ENCODE results near the gene ZC2HC1B. TPM values are rescaled to one million over a fixed set of nuclear protein-coding genes. Genes with fewer than 3 reads are reported as not detected.
"Not testable (repeated sequence)": the region's sequence is repeated elsewhere in the genome, so short reads cannot be mapped to it uniquely, and the experiment has no call there.

ZC2HC1B gene
- total RNA-seq, 1 experiment from 2014 or later: not detected

DNA sequence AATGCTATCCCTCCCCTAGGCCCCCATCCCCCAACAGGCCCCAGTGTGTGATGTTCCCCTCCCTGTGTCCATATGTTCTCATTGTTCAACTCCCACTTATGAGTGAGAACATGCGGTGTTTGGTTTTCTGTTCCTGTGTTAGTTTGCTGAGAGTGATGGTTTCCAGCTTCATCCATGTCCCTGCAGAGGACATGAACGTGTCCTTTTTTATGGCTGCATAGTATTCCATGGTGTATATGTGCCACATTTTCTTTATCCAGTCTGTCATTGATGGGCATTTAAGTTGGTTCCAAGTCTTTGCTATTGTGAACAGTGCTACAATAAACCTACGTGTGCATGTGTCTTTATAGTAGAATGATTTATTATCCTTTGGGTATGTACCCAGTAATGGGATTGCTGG is 12.6 kb upstream of the ZC2HC1B start:
- DNase-seq, H3K4me1 ChIP-seq: not testable (repeated sequence)
- peaks cover 90% of the 10 kb centered on the region for H3K36me3 ChIP-seq

DNA sequence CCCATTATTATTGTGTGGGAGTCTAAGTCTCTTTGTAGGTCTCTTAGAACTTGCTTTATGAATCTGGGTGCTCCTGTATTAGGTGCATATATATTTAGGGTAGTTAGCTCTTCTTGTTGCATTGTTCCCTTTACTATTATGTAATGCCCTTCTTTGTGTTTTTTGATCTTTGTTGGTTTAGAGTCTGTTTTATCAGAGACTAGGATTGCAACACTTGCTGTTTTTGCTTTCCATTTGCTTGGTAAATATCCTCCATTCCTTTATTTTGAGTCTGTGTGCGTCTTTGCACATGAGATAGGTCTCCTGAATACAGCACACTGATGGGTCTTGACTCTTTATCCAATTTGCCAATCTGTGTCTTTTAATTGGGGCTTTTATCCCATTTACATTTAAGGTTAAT is 9.2 kb upstream of the ZC2HC1B start:
- Histone ChIP-seq H3K36me3 (peaks cover 93% of the 10 kb centered on the region), H3K9me3 (replicated peaks) (peaks cover 11% of the 10 kb centered on the region; the same call in 1 of the 2 replicates)
- H3K27me3 ChIP-seq, H3K27ac ChIP-seq, H3K4me1 ChIP-seq, DNase-seq, H3K4me3 ChIP-seq: not testable (repeated sequence)

More for the DNA sequence above, 12.6 kb upstream of the ZC2HC1B start:
- H3K27me3 ChIP-seq, H3K4me3 ChIP-seq, H3K27ac ChIP-seq: not testable (repeated sequence)
- H3K9me3 ChIP-seq (replicated peaks): peaks cover 11% of the 10 kb centered on the region; the same call in 1 of the 2 replicates

DNA sequence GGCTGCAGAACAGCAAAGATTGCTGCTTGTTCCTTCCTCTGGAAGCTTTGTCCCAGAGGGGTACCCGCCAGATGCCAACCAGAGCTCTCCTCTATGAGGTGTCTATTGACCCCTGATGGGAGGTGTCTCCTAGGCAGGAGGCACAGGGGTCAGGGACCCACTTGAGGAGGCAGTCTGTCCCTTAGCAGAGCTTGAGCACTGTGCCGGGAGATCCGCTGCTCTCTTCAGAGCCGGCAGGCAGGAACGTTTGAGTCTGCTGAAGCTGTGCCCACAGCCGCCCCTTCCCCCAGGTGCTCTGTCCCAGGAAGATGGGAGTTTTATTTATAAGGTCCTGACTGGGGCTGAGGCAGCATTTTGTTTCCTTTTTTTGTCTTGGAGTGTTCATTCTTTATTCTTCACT is 7.5 kb upstream of the ZC2HC1B start:
- not testable (repeated sequence) for H3K4me1 ChIP-seq, H3K27me3 ChIP-seq, DNase-seq, H3K27ac ChIP-seq, H3K4me3 ChIP-seq
- H3K36me3 ChIP-seq: peaks cover 86% of the 10 kb centered on the region
- H3K9me3 ChIP-seq (replicated peaks): peaks cover 11% of the 10 kb centered on the region; the same call in 1 of the 2 replicates

DNA sequence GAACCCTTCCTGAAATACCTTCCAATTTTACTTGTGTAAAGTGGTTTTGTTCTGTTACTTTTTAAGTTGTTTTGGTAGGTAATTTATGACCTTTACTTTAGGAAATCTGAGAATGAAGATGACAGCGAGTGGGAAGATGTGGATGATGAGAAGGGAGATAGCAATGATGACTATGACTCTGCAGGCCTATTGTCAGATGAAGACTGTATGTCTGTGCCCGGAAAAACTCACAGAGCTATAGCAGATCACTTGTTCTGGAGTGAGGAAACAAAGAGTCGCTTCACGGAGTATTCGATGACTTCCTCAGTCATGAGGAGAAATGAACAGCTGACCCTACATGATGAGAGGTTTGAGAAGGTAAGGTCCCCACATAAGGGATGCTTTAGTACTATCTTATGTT is 6.6 kb upstream of the ZC2HC1B start:
- DNase-seq: no peak
- Histone ChIP-seq H3K36me3 (peaks cover 83% of the 10 kb centered on the region), H3K4me1 (no peaks in the 10 kb centered on the region), H3K27ac (no peak overlapping the region), H3K4me3 (no peak overlapping the region), H3K27me3 (no peaks in the 10 kb centered on the region), H3K9me3 (replicated peaks) (peaks cover 11% of the 10 kb centered on the region; the same call in 1 of the 2 replicates)

DNA sequence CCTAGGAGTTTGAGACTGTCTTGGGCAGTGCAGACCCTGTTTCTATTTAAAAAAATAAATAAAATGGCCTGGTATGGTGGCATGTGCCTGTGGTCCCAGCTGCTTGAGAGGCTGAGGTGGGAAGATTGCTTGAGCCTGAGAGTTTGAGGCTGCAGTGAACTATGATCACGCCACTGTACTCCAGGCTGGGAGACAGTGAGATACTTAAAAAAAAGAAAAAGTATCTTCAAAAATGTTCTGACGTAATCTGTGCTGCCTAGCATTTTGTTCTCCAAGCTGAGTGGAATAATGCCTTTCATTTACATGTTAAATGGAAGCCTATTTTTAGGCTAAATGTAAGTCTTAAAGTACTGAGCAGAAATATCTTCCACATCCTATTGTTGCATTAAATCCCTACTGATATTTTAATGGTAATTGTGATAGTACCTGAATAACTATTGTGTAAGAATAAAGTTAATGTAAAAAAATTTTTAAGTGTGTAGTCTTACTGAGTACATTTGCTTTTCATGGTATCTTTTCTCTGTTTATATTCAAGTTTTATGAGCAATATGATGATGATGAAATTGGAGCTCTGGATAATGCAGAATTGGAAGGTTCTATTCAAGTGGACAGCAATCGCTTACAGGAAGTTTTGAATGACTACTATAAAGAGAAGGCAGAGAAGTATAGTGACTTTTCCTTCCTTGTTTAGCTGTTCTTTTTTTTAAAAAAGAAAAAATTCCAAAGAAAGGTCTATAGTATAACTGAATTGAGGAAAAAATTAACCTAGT is 4.2 kb upstream of the ZC2HC1B start:
- no peak for DNase-seq
- no peaks in the 10 kb centered on the region for H3K27me3 ChIP-seq
- H3K27ac ChIP-seq: no peak overlapping the region
- peaks cover 11% of the 10 kb centered on the region; the same call in 1 of the 2 replicates for H3K9me3 ChIP-seq (replicated peaks)
- H3K4me1 ChIP-seq: no peaks in the 10 kb centered on the region
- H3K4me3 ChIP-seq: no peak overlapping the region
- peaks cover 87% of the 10 kb centered on the region for H3K36me3 ChIP-seq

DNA sequence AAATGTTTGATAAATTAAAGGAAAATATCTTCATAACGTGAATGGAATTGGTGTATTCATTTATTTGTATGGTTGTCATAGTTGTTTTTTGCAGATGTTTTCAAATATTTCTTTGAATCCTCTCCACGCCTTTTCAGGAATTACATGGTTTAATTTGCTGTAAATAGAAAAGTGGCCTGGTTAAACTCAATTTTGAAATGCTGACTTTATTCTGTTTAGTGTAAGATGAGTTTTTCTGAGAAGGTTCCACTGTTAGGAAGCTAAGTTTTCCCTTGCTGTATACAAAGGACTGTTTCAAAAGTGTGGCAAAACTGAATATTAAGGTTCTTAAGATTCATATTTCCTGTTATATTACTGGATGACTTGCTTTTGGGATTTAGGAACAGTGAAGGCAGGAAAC is 503 bp upstream of the ZC2HC1B start:
- no peaks in the 10 kb centered on the region for H3K27me3 ChIP-seq
- no peak overlapping the region for H3K27ac ChIP-seq
- no peaks in the 10 kb centered on the region for H3K4me1 ChIP-seq
- H3K36me3 ChIP-seq: peaks cover 53% of the 10 kb centered on the region
- H3K9me3 ChIP-seq (replicated peaks): no peaks in the 10 kb centered on the region
- DNase-seq: no peak
- H3K4me3 ChIP-seq: no peak overlapping the region

DNA sequence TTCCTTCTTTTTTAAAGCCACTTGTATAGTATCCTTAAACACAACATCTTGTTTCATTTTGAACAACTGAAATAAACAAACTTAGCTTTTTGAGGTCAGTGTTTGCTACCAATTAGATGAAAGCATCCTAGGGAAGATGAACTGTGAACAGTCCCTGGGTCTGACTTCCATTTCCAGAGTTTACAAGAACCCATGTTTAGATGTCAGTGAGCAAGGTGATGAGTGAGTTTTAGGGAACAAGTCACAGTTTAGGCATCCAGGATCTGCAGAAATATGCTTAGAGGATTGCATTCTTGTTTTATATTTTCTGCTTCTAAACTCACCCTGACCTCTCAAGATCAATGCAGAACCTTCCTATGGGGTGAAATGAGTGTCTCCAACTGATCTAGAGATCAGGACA is 3.0 kb downstream of the ZC2HC1B start:
- Histone ChIP-seq H3K4me3 (no peak overlapping the region), H3K9me3 (replicated peaks) (no peaks in the 10 kb centered on the region), H3K4me1 (no peaks in the 10 kb centered on the region), H3K27ac (no peak overlapping the region), H3K27me3 (no peaks in the 10 kb centered on the region), H3K36me3 (peaks cover 27% of the 10 kb centered on the region)
- DNase-seq: no peak

DNA sequence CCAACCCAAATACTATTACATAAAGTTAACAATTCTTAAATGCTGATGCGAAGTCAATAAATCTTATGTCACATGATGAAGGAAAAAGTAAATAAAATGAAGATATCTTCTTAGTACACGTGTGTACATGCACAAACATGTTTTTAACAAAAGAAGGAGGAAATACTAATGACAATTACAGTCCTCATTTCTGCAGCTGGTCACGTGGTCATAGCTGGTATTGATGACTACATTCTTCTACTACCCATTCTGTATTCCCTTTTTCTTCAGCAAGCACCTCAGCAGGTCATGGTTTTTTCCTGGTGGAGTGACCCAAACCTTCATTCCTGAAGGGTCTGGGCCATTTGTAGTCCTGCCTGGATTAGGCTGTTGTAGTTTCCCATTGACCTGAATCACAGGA is 4.5 kb downstream of the ZC2HC1B start:
- peaks cover 14% of the 10 kb centered on the region for H3K36me3 ChIP-seq
- H3K4me1 ChIP-seq; DNase-seq; H3K27me3 ChIP-seq; H3K4me3 ChIP-seq; H3K9me3 ChIP-seq (replicated peaks); H3K27ac ChIP-seq: not testable (repeated sequence)

DNA sequence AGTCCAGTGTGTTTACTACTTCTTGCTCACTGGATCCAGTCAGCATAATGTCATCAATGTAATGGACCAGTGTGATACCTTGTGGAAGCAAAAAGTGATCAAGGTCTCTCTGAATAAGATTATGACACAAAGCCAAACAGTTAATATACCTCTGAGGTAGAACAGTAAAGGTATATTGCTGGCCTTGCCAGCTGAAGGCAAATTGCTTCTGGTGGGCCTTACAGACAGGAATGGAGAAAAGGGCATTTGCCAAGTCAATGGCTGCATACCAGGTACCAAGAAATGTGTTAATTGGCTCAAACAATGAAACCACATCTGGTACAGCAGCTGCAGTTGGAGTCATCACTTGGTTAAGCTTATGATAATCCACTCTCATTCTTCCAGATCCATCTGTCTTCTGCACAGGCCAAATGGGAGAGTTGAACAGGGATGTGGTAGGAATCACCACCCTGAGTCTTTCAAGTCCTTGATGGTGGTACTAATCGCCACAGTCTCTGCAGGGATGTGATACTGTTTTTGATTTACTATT is 7.0 kb downstream of the ZC2HC1B start:
- not testable (repeated sequence) for H3K27ac ChIP-seq; H3K4me3 ChIP-seq; H3K27me3 ChIP-seq; H3K4me1 ChIP-seq; H3K9me3 ChIP-seq (replicated peaks); H3K36me3 ChIP-seq
- DNase-seq: peak in 1 of 2 experiments; percentile 30

DNA sequence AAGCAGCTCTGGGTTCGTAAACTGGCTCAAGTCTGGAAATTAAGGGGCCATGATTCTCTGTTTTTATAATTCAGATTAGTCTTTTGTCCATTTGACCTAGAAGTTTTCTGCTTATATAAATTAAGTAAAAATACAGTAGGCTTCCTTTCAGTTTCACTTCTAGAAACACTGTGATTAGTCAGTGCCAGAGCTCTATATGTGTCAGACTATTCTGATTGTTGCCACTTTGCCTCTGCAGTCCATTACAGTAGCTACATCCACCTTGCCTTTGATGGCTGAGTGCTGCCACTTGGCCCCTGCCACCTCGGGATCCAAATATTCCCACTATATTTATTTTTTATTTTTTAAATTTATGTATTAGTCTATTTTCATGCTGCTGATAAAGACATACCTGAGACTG is 7.9 kb downstream of the ZC2HC1B start:
- no peaks in the 10 kb centered on the region for H3K27me3 ChIP-seq
- H3K4me3 ChIP-seq: no peak overlapping the region
- no peak for DNase-seq
- H3K36me3 ChIP-seq: no peaks in the 10 kb centered on the region
- H3K9me3 ChIP-seq (replicated peaks): no peaks in the 10 kb centered on the region
- no peak overlapping the region for H3K27ac ChIP-seq
- H3K4me1 ChIP-seq: no peaks in the 10 kb centered on the region

DNA sequence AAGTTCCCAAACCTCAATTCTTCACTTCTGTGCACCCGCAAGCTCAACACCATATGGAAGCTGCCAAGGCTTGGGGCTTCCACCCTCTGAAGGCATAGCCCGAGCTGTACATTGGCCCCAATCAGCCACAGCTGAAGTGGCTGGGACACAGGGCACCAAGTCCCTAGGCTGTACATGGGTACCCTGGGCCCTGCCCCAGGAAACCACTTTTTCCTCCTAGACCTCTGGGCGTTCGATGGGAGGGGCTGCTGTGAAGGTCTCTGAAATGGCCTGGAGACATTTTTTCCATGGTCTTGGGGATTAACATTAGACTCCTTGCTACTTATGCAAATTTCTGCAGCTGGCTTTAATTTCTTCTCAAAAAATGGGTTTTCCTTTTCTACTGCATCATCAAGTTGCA is 9.3 kb downstream of the ZC2HC1B start:
- not testable (repeated sequence) for H3K4me3 ChIP-seq; H3K27ac ChIP-seq; H3K9me3 ChIP-seq (replicated peaks); H3K36me3 ChIP-seq; DNase-seq; H3K27me3 ChIP-seq; H3K4me1 ChIP-seq

DNA sequence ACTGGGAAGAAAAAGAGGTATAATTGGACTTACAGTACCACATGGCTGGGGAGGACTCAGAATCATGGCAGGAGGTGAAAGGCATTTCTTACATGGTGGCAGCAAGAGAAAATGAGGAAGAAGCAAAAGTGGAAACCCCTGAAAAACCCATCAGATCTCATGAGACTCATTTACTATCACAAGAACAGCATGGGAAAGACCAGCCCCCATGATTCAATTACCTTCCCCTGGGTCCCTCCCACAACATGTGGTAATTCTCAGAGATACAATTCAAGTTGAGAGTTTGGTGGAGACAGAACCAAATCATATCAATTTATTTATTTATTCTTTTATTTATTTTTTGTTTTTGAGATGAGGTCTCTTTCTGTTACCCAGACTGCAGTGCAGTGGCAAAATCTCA is 10.2 kb downstream of the ZC2HC1B start:
- H3K9me3 ChIP-seq (replicated peaks); H3K27me3 ChIP-seq; H3K4me3 ChIP-seq; H3K27ac ChIP-seq; H3K4me1 ChIP-seq; H3K36me3 ChIP-seq; DNase-seq: not testable (repeated sequence)

DNA sequence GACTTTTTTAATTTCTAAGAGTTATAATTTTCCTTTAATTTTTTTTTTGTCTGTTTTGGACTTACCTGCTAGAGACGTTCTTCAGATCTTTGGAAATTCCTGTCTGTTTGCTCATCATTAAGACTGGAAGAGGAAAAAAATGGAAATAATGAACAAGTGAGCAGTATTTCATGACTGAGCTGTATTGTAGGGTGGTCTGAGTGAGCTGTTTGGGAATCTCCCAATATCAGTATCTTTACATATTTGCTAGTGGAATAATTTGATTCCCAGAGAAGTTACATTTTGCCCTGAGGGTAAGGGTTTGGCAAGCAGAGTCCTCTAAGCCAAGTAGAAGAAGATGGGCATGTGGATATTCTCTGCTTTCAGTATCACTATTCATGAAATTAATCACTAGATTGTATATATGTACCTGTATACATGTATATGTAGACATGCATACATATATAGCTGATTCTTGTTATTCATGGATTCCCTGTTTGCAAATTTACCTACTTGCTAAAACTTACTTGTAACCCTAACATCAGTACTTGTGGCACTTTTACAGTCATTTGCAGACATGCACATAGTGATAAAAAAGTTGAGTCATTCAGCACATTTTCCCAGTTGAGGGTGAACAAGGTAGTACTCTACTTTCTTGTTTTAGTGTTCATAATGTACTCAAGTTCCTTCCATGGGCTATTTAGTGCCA is 13.5 kb downstream of the ZC2HC1B start:
- no peaks in the 10 kb centered on the region for H3K27me3 ChIP-seq
- H3K27ac ChIP-seq: no peak overlapping the region
- no peaks in the 10 kb centered on the region for H3K4me1 ChIP-seq
- peaks cover 3% of the 10 kb centered on the region; the same call in 1 of the 2 replicates for H3K9me3 ChIP-seq (replicated peaks)
- H3K4me3 ChIP-seq: no peak overlapping the region
- DNase-seq: no peak
- H3K36me3 ChIP-seq: no peaks in the 10 kb centered on the region

DNA sequence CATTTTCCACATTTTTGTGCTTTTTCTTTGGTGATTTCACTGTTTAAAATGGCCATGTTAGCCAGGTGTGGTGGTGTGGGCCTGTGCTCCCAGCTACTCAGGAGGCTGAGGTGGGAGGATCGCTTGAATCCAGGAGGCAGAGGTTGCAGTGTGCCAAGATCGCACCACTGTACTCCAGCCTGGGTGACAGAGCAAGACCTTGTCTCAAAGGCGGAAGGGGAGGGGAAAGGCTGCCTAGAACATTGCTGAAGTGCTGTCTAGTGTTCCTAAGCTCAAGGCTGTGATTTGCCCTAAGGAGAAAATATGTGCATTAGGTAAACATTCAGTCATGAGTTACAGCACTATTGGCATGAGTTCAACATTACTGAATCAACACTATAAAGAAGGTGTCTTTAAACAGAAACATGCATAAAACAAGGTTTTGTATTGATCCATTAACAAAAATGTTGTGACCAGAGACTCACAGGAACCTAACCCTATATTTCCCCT is 14.0 kb downstream of the ZC2HC1B start:
- Histone ChIP-seq H3K36me3 (no peaks in the 10 kb centered on the region), H3K4me3 (no peak overlapping the region), H3K27me3 (no peaks in the 10 kb centered on the region), H3K4me1 (no peaks in the 10 kb centered on the region), H3K9me3 (replicated peaks) (peaks cover 3% of the 10 kb centered on the region; the same call in 1 of the 2 replicates), H3K27ac (no peak overlapping the region)
- no peak for DNase-seq

DNA sequence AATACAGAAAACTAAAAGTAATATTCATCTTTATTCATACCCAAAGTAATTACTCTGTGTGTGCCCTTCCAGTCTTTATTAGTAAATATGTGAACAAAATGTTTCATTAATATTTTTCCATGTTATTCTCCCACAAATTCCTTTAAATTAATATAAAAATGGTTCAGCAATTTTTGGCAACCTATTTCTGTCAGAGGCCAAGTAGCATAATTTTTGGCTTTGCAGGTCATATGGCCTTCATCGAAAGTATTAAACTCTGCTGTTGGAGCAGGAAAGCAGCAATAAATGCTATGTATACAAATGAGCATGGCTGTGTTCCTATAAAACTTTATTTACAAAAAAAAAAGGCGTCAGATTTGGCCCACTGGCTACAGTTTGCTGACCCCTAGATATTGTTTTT is 16.1 kb downstream of the ZC2HC1B start:
- no peaks in the 10 kb centered on the region for H3K27me3 ChIP-seq
- H3K27ac ChIP-seq: no peak overlapping the region
- H3K36me3 ChIP-seq: no peaks in the 10 kb centered on the region
- no peaks in the 10 kb centered on the region for H3K4me1 ChIP-seq
- H3K9me3 ChIP-seq (replicated peaks): peaks cover 3% of the 10 kb centered on the region; the same call in 1 of the 2 replicates
- H3K4me3 ChIP-seq: no peak overlapping the region
- no peak for DNase-seq

Measured in SJCRH30 (cell line).